ENCODE results near the gene UCP2. TPM values are rescaled to one million over a fixed set of nuclear protein-coding genes. Genes with fewer than 3 reads are reported as not detected.
A peak's percentile ranks its signal among the peaks of the same experiment; 100 is the strongest.
"Not testable (repeated sequence)": the region's sequence is repeated elsewhere in the genome, so short reads cannot be mapped to it uniquely, and the experiment has no call there.

Gene UCP2
- total and polyA plus RNA-seq, 8 donors: 4.6 to 19.4 (median 12.7) TPM

DNA sequence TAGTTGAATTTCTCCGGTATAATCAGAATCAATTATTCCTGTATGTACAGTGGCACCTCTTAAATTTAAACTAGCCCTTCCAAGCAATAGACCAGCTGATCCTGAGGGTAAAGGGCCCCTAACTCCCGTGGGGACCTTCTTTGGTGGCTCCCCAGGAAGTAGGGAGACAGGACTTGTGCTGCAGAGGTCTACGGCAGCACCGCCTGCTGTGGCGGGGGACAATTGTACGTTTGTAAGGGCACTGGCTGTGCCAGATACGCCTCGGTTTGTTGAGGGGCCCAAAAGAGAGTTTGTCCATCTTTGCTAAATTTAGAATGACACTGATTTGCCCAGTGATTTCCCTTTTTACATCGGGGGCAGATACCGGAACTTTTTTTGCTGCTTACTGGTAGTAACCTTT, 37.7 kb downstream of the UCP2 start:
- ATAC-seq: no peak
- Histone ChIP-seq H3K27ac (no peak overlapping the region), H3K4me1 (no peaks in the 10 kb centered on the region), H3K4me3 (no peak overlapping the region), H3K36me3 (no peaks in the 10 kb centered on the region), H3K27me3 (no peaks in the 10 kb centered on the region), H3K9me3 (no peaks in the 10 kb centered on the region)
- intact Hi-C loops (cut with DNase I): no loop called here
- TF ChIP-seq, protein P1, sequence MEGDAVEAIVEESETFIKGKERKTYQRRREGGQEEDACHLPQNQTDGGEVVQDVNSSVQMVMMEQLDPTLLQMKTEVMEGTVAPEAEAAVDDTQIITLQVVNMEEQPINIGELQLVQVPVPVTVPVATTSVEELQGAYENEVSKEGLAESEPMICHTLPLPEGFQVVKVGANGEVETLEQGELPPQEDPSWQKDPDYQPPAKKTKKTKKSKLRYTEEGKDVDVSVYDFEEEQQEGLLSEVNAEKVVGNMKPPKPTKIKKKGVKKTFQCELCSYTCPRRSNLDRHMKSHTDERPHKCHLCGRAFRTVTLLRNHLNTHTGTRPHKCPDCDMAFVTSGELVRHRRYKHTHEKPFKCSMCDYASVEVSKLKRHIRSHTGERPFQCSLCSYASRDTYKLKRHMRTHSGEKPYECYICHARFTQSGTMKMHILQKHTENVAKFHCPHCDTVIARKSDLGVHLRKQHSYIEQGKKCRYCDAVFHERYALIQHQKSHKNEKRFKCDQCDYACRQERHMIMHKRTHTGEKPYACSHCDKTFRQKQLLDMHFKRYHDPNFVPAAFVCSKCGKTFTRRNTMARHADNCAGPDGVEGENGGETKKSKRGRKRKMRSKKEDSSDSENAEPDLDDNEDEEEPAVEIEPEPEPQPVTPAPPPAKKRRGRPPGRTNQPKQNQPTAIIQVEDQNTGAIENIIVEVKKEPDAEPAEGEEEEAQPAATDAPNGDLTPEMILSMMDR (IDR thresholded peaks at IDR 0.05): no peak
- WGBS, 2 donors: 82 to 86% methylated on average over 10 of the region's 10 CpGs
- DNase-seq: no peak
- FAIRE-seq: no peak

DNA sequence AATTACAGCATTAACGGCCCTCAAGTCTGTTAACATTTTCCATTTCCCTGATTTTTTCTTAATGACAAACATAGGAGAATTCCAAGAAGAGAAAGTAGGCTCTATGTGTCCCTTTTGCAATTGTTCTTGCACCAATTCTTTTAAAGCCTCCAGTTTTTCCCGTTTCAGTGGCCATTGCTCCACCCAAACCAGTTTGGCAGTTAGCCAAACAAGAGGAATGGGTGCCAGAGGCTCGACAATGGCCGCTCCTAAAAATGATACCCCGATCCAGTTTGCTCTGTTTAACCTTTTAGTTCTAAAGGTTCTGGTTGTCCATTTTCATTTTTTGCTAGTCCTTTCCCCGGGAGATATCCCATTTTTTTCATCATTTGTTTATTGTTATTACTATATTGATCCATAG, 38.6 kb downstream of the UCP2 start:
- TF ChIP-seq, protein P1 (IDR thresholded peaks at IDR 0.05): no peak
- WGBS, 2 donors: 57 to 64% methylated on average over 6 of the region's 6 CpGs
- H3K4me3 ChIP-seq: no peak overlapping the region
- intact Hi-C loops (cut with DNase I): no loop called here
- no peak overlapping the region for H3K27ac ChIP-seq
- no peaks in the 10 kb centered on the region for H3K9me3 ChIP-seq
- H3K4me1 ChIP-seq: no peaks in the 10 kb centered on the region
- FAIRE-seq (no peak), ATAC-seq (no peak), DNase-seq (no peak)
- no peaks in the 10 kb centered on the region for H3K27me3 ChIP-seq
- H3K36me3 ChIP-seq: no peaks in the 10 kb centered on the region

DNA sequence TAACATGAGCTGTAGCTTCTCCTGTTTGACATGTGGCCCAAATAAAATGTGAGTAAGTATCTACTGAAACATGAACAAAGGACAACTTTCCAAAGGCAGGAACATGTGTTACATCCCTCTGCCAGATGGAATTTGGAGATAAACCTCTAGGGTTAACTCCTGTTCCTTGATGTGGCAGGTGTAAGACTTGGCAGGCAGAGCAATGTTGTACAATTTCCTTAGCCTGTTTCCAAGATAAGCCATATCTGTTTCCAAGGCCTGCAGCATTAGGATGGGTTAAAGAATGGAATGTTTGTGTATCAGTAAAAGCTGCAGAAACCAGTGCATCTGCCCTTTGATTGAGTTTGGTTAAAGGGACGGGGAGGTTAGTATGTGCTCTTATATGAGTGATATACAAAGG, 40.6 kb downstream of the UCP2 start:
- no peak for ATAC-seq
- H3K27ac ChIP-seq: no peak overlapping the region

DNA sequence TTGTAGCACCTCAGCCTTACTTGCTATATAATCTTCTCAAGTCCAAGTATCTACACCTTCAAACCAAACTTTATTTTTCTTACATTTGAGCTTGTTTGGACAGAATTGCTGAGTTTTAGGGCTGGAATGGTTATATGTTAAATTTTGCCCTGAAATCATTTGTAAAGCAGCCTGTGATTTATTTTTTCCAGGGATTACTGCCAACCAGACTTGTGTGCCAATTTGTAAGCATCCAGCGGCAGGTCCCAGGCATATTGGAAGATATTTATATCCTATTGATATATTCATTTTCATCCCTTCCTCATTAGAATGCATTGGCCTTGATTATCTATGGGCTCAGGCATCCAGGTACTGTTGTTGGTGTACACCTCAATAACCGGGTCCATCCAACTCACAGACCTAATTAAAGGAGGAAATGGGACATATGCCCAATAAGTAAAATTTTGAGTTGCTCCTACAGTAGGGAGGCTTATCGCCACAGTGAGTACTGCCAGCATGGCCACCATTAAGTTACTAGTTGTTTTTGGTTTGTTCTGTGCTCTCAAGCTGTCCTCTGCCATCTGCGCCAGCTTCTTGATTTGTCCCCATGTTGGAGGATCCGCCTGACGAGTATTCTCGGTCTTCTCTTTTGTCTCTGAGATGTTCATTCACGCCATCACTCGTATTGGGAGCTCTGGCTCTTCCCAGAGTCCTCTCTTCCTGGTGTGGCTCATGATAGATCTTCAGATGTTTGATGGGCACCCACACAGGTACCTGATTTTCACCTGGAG, 41.7 kb downstream of the UCP2 start:
- DNase-seq: no peak
- H3K4me3 ChIP-seq: no peak overlapping the region
- H3K9me3 ChIP-seq: no peaks in the 10 kb centered on the region
- no peak for ATAC-seq
- TF ChIP-seq, protein P1 (IDR thresholded peaks at IDR 0.05): no peak
- no peaks in the 10 kb centered on the region for H3K27me3 ChIP-seq
- intact Hi-C loops (cut with DNase I): no loop called here
- H3K27ac ChIP-seq: no peak overlapping the region
- FAIRE-seq: no peak
- WGBS, 2 donors: 95 to 97% methylated on average over 9 of the region's 9 CpGs
- H3K4me1 ChIP-seq: no peaks in the 10 kb centered on the region
- no peaks in the 10 kb centered on the region for H3K36me3 ChIP-seq

More for the DNA sequence above, 40.6 kb downstream of the UCP2 start:
- Histone ChIP-seq H3K4me3 (no peak overlapping the region), H3K27me3 (no peaks in the 10 kb centered on the region), H3K4me1 (no peaks in the 10 kb centered on the region), H3K9me3 (no peaks in the 10 kb centered on the region), H3K36me3 (no peaks in the 10 kb centered on the region)
- no peak for DNase-seq
- intact Hi-C loops (cut with DNase I): no loop called here
- no peak for FAIRE-seq
- 90 to 96% methylated on average over 1 of the region's 1 CpG for WGBS, 2 donors
- TF ChIP-seq, protein P1 (IDR thresholded peaks at IDR 0.05): no peak

DNA sequence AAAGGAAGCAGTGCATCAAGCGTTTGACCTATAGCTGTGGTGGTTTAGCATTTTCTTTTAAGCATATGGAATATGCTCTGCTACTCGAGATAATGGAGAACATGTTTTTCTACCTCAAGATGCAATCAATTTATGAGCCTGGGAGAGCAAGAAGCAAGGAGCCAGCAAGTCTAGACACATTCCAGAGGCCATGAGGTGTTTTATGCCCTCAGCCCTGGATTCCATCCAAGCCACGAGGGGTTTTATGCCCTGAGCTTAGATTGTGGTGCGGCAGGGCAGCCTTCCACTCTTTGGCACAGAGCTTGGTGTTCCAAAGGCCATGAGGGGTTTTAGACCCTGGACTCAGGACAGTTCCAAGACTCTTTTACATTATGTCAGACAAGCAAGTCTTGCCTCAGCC, 43.5 kb downstream of the UCP2 start:
- H3K27ac ChIP-seq: no peak overlapping the region
- TF ChIP-seq, protein P1 (IDR thresholded peaks at IDR 0.05): no peak
- FAIRE-seq (no peak), ATAC-seq (no peak), DNase-seq (no peak)
- no peaks in the 10 kb centered on the region for H3K9me3 ChIP-seq
- no peak overlapping the region for H3K4me3 ChIP-seq
- peaks cover 0 to 5% (median 0%) of the 10 kb centered on the region in 3 donors for H3K36me3 ChIP-seq
- H3K4me1 ChIP-seq: no peaks in the 10 kb centered on the region
- WGBS, 2 donors: 78 to 82% methylated on average over 4 of the region's 4 CpGs
- intact Hi-C loops (cut with DNase I): no loop called here
- no peaks in the 10 kb centered on the region for H3K27me3 ChIP-seq

DNA sequence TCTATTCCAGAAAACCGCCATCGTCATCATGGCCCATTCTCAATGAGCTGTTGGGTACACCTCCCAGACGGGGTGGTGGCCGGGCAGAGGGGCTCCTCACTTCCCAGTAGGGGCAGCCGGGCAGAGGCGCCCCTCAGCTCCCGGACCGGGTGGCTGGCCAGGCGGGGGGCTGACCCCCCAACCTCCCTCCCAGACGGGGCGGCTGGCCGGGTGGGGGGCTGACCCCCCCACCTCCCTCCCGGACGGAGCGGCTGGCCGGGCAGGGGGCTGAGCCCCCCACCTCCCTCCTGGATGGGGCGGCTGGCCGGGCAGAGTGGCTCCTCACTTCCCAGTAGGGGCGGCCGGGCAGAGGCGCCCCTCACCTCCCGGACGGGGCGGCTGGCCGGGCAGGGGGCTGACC, 46.6 kb downstream of the UCP2 start:
- H3K27me3 ChIP-seq; H3K27ac ChIP-seq; H3K4me1 ChIP-seq; FAIRE-seq; intact Hi-C loops (cut with DNase I); H3K36me3 ChIP-seq; H3K9me3 ChIP-seq; H3K4me3 ChIP-seq; ATAC-seq: not testable (repeated sequence)
- WGBS, 2 donors: 96 to 100% methylated on average over 8 to 18 of the region's 25 CpGs
- DNase-seq: peak in 1 of 6 donors; percentile 66

Data from pancreas (tissue), 10 donors.